ENCODE measurements around the gene BRMS1L. TPM values are rescaled to one million over a fixed set of nuclear protein-coding genes. Genes with fewer than 3 reads are reported as not detected.

BRMS1L gene
- total and polyA plus RNA-seq, 2 of the 13 experiments (the other 11 are each of a cell fraction or from before 2014, with no cell fraction given), result 21.1 to 23.8 TPM

- TF ChIP-seq, protein P1, sequence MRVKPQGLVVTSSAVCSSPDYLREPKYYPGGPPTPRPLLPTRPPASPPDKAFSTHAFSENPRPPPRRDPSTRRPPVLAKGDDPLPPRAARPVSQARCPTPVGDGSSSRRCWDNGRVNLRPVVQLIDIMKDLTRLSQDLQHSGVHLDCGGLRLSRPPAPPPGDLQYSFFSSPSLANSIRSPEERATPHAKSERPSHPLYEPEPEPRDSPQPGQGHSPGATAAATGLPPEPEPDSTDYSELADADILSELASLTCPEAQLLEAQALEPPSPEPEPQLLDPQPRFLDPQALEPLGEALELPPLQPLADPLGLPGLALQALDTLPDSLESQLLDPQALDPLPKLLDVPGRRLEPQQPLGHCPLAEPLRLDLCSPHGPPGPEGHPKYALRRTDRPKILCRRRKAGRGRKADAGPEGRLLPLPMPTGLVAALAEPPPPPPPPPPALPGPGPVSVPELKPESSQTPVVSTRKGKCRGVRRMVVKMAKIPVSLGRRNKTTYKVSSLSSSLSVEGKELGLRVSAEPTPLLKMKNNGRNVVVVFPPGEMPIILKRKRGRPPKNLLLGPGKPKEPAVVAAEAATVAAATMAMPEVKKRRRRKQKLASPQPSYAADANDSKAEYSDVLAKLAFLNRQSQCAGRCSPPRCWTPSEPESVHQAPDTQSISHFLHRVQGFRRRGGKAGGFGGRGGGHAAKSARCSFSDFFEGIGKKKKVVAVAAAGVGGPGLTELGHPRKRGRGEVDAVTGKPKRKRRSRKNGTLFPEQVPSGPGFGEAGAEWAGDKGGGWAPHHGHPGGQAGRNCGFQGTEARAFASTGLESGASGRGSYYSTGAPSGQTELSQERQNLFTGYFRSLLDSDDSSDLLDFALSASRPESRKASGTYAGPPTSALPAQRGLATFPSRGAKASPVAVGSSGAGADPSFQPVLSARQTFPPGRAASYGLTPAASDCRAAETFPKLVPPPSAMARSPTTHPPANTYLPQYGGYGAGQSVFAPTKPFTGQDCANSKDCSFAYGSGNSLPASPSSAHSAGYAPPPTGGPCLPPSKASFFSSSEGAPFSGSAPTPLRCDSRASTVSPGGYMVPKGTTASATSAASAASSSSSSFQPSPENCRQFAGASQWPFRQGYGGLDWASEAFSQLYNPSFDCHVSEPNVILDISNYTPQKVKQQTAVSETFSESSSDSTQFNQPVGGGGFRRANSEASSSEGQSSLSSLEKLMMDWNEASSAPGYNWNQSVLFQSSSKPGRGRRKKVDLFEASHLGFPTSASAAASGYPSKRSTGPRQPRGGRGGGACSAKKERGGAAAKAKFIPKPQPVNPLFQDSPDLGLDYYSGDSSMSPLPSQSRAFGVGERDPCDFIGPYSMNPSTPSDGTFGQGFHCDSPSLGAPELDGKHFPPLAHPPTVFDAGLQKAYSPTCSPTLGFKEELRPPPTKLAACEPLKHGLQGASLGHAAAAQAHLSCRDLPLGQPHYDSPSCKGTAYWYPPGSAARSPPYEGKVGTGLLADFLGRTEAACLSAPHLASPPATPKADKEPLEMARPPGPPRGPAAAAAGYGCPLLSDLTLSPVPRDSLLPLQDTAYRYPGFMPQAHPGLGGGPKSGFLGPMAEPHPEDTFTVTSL (CRISPR knock-in tag; IDR thresholded peaks at IDR 0.05; ENCODE audit: borderline replicate concordance), result peak; percentile 93; the same call in 1 of the 2 replicates
- TF ChIP-seq ZNF646 (CRISPR knock-in tag; IDR thresholded peaks at IDR 0.05), result no peak
- TF ChIP-seq RORA (CRISPR knock-in tag; IDR thresholded peaks at IDR 0.05), result peak; percentile 89; the same call in 1 of the 2 replicates
- peak; percentile 63; the same call in 1 of the 2 replicates for TF ChIP-seq ZNF317 (CRISPR knock-in tag; IDR thresholded peaks at IDR 0.05)
- TF ChIP-seq REPIN1 (CRISPR knock-in tag; IDR thresholded peaks at IDR 0.05; ENCODE audit: borderline replicate concordance, low read depth), result peak; percentile 73; the same call in 1 of the 2 replicates
- 0 out of 2 replicates have a peak, but pooled peaks have one; percentile 32 for TF ChIP-seq ZBTB7B (CRISPR knock-in tag; IDR thresholded peaks at IDR 0.05)
- peak; percentile 90 for TF ChIP-seq ZGPAT (CRISPR knock-in tag; IDR thresholded peaks at IDR 0.05)
- 0 out of 2 replicates have a peak, but pooled peaks have one; percentile 47 for TF ChIP-seq KDM4B (CRISPR knock-in tag; IDR thresholded peaks at IDR 0.05)
- TF ChIP-seq ZNF264 (CRISPR knock-in tag; IDR thresholded peaks at IDR 0.05), result peak; percentile 74
- TF ChIP-seq ZNF281 (CRISPR knock-in tag; IDR thresholded peaks at IDR 0.05; ENCODE audit: borderline replicate concordance), result 0 out of 2 replicates have a peak, but pooled peaks have one; percentile 41
Observed at GRCh38 chr14:35806006-35806907, 19.9 kb upstream of the BRMS1L start (continued).

All from HepG2 (cell line).